Fibroblast of mammary gland (primary cell): ENCODE measurements around the gene LRRC74A.
A peak's percentile ranks its signal among the peaks of the same experiment; 100 is the strongest.

ENCODE experiments used
- DNase-seq: peaks from one replicate; pipeline ENCODE4 v3.0.0-alpha.2; 2010; ENCODE audit warnings: low read depth
- H3K4me3 ChIP-seq: 2 replicates; pipeline ENCODE4 v1.5.1; 2011; ENCODE audit warnings: low read depth, mild to moderate bottlenecking, low read length, moderate library complexity; ENCODE audit not compliant: control insufficient read depth
- CTCF ChIP-seq: conservative IDR thresholded peaks from 2 replicates; pipeline ENCODE4 v1.5.1; 2011; ENCODE audit warnings: low read depth, low read length, inconsistent platforms; ENCODE audit not compliant: control insufficient read depth, insufficient read depth

The LRRC74A gene

GRCh38 chr14:76784881-76785280, 41.3 kb upstream of the LRRC74A start:
- no peak overlapping the region for H3K4me3 ChIP-seq
- peak; percentile 95 for TF ChIP-seq CTCF
- peak; percentile 78 for DNase-seq

GRCh38 chr14:76786601-76787000, 39.6 kb upstream of the LRRC74A start:
- no peak for DNase-seq
- no peak overlapping the region for H3K4me3 ChIP-seq
- no peak for TF ChIP-seq CTCF

- no peak for TF ChIP-seq CTCF
- DNase-seq: no peak
Observed at GRCh38 chr14:76792422-76792821, 33.8 kb upstream of the LRRC74A start.

GRCh38 chr14:76793324-76793723, 32.9 kb upstream of the LRRC74A start:
- no peak for DNase-seq
- TF ChIP-seq CTCF: no peak
- H3K4me3 ChIP-seq: no peak overlapping the region

More at GRCh38 chr14:76792422-76792821, 33.8 kb upstream of the LRRC74A start:
- no peak overlapping the region for H3K4me3 ChIP-seq

- no peak for DNase-seq
- no peak for TF ChIP-seq CTCF
- no peak overlapping the region for H3K4me3 ChIP-seq
Observed at GRCh38 chr14:76793956-76794355, 32.3 kb upstream of the LRRC74A start.

- no peak for TF ChIP-seq CTCF
- DNase-seq: no peak
- H3K4me3 ChIP-seq: no peak overlapping the region
Observed at GRCh38 chr14:76806446-76806845, 19.8 kb upstream of the LRRC74A start.

- DNase-seq: no peak
- no peak overlapping the region for H3K4me3 ChIP-seq
- TF ChIP-seq CTCF: no peak
Observed at GRCh38 chr14:76808011-76808410, 18.2 kb upstream of the LRRC74A start.
